Lower leg skin (tissue), 3 donors: ENCODE measurements around the gene RSAD2.

Experiments
- CTCF ChIP-seq, 3 donors: fragments of 450-650 bp; IDR thresholded peaks; one replicate each; pipeline ENCODE4 v1.5.1; 2016; ENCODE audit warnings: antibody characterized with exemption in 3 of 3, mild to moderate bottlenecking in 3 of 3, moderate library complexity in 2 of 3
- POLR2A ChIP-seq, 2 donors: fragments of 450-650 bp; IDR thresholded peaks; one replicate each; pipeline ENCODE4 v1.6.1; 2016 to 2017; ENCODE audit warnings: antibody characterized with exemption in 2 of 2, mild to moderate bottlenecking in 1 of 2, moderate library complexity in 1 of 2

- TF ChIP-seq CTCF (IDR thresholded peaks at IDR 0.05) (no peak), POLR2A (IDR thresholded peaks at IDR 0.05) (no peak)
These were observed 65.3 kb downstream of the RSAD2 start for GRCh38 chr2:6942848-6943247.
